Neural progenitor cell (in vitro differentiated cells): ENCODE data around the gene CUL1.

Source experiments
- EZH2 ChIP-seq: fragments of 200-600 bp; sonication (generic); IDR thresholded peaks from 2 replicates; pipeline ENCODE4 v1.6.1; 2017; ENCODE audit warnings: antibody characterized with exemption, mild to moderate bottlenecking, moderate library complexity
- EZH2phosphoT487 ChIP-seq: fragments of 200-600 bp; sonication (generic); IDR thresholded peaks from 2 replicates; pipeline ENCODE4 v1.6.1; 2017; ENCODE audit warnings: antibody characterized with exemption
- TF ChIP-seq, protein P1 (sequence below): fragments of 200-600 bp; sonication (generic); IDR thresholded peaks from 2 replicates; pipeline ENCODE4 v1.5.1; 2017; ENCODE audit warnings: antibody characterized with exemption, mild to moderate bottlenecking

DNA sequence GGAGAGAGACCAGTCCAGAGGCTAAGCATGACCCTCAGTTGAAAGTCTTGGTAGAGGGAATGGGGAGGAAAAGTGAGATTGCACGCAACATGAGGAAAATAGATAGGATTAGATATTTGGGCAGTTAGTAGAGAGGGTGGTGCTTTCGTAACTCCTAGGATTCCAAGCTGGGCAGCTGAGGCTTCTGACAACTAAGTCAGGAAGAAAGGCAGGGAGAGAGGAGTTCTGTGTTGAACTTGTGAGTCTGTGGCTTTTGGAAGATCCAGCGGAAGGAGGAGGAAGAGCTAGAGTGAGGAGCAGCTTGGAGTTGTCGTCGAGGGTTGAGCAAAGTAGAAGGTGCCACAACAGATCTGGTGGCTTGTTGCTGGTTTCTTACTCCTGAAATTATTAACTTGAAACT lies 21.8 kb downstream of the CUL1 start:
- TF ChIP-seq, protein P1, sequence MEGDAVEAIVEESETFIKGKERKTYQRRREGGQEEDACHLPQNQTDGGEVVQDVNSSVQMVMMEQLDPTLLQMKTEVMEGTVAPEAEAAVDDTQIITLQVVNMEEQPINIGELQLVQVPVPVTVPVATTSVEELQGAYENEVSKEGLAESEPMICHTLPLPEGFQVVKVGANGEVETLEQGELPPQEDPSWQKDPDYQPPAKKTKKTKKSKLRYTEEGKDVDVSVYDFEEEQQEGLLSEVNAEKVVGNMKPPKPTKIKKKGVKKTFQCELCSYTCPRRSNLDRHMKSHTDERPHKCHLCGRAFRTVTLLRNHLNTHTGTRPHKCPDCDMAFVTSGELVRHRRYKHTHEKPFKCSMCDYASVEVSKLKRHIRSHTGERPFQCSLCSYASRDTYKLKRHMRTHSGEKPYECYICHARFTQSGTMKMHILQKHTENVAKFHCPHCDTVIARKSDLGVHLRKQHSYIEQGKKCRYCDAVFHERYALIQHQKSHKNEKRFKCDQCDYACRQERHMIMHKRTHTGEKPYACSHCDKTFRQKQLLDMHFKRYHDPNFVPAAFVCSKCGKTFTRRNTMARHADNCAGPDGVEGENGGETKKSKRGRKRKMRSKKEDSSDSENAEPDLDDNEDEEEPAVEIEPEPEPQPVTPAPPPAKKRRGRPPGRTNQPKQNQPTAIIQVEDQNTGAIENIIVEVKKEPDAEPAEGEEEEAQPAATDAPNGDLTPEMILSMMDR, result no peak
- TF ChIP-seq EZH2, result no peak
- TF ChIP-seq EZH2phosphoT487, result no peak
